ENCODE measurements around the gene LMCD1.

LMCD1 gene

GRCh38 chr3:8563146-8563545, 61.5 kb downstream of the LMCD1 start:
- DNase-seq: no peak

- no peak for DNase-seq
These were observed 62.0 kb downstream of the LMCD1 start for GRCh38 chr3:8563597-8563996.

GRCh38 chr3:8565376-8565775, 63.8 kb downstream of the LMCD1 start:
- DNase-seq: no peak

- DNase-seq: no peak
These were observed 66.4 kb downstream of the LMCD1 start for GRCh38 chr3:8567784-8568575.

GRCh38 chr3:8571256-8571655, 69.6 kb downstream of the LMCD1 start:
- peak; percentile 52 for DNase-seq

GRCh38 chr3:8573342-8573926, 71.8 kb downstream of the LMCD1 start:
- DNase-seq: no peak

GRCh38 chr3:8574040-8574669, 72.5 kb downstream of the LMCD1 start:
- no peak for DNase-seq

GRCh38 chr3:8574670-8575322, 73.2 kb downstream of the LMCD1 start:
- DNase-seq: no peak

GRCh38 chr3:8575364-8576104, 73.9 kb downstream of the LMCD1 start:
- DNase-seq: no peak

- no peak for DNase-seq
These were observed 74.8 kb downstream of the LMCD1 start for GRCh38 chr3:8576436-8576835.

- DNase-seq: no peak
These were observed 75.4 kb downstream of the LMCD1 start for GRCh38 chr3:8576841-8577571.

- DNase-seq: no peak
These were observed 76.7 kb downstream of the LMCD1 start for GRCh38 chr3:8578282-8578681.

- no peak for DNase-seq
These were observed 77.5 kb downstream of the LMCD1 start for GRCh38 chr3:8579096-8579495.

- DNase-seq: no peak
These were observed 78.3 kb downstream of the LMCD1 start for GRCh38 chr3:8579943-8580342.

- DNase-seq: peak; percentile 8
These were observed 78.8 kb downstream of the LMCD1 start for GRCh38 chr3:8580434-8580833.

- DNase-seq: no peak
These were observed 79.8 kb downstream of the LMCD1 start for GRCh38 chr3:8581373-8581772.

GRCh38 chr3:8581806-8582445, 80.3 kb downstream of the LMCD1 start:
- no peak for DNase-seq

GRCh38 chr3:8584661-8585060, 83.0 kb downstream of the LMCD1 start:
- DNase-seq: no peak

- DNase-seq: no peak
These were observed 88.4 kb downstream of the LMCD1 start for GRCh38 chr3:8589880-8590556.

- no peak for DNase-seq
These were observed 91.6 kb downstream of the LMCD1 start for GRCh38 chr3:8593021-8593827.
